Cardiac fibroblast (primary cell): ENCODE data around the gene HBA2.

ENCODE experiments used
- DNase-seq, 2 donors: peaks; one replicate each; pipeline versions ENCODE4 v3.0.0 to v3.0.0-alpha.2; 2010; ENCODE audit warnings: low read depth in 2 of 2
- H3K4me3 ChIP-seq, 2 donors: replicated peaks in 1 of 2; 1 replicate in 1 of 2; 2 replicates in 1 of 2; pipeline ENCODE4 v1.5.1; 2011; ENCODE audit warnings: low read depth in 2 of 2, low read length in 2 of 2, mild to moderate bottlenecking in 2 of 2, moderate library complexity in 1 of 2
- CTCF ChIP-seq: IDR thresholded peaks from one replicate; pipeline ENCODE4 v1.5.1; 2011; ENCODE audit warnings: low read depth, mild to moderate bottlenecking, low read length, inconsistent platforms

The HBA2 gene

GRCh38 chr16:185691-186090, 13.0 kb downstream of the HBA2 start:
- no peak overlapping the region for H3K4me3 ChIP-seq
- no peak for TF ChIP-seq CTCF
- DNase-seq, result no peak

GRCh38 chr16:187330-187729, 14.7 kb downstream of the HBA2 start:
- DNase-seq, result no peak
- TF ChIP-seq CTCF, result no peak
- no peak overlapping the region for H3K4me3 ChIP-seq

GRCh38 chr16:188674-189073, 16.0 kb downstream of the HBA2 start:
- no peak overlapping the region for H3K4me3 ChIP-seq
- TF ChIP-seq CTCF, result no peak
- no peak for DNase-seq

- no peak overlapping the region for H3K4me3 ChIP-seq
- TF ChIP-seq CTCF, result no peak
- DNase-seq, result no peak
These were observed 17.0 kb downstream of the HBA2 start for GRCh38 chr16:189604-190186.

- TF ChIP-seq CTCF, result no peak
- no peak overlapping the region for H3K4me3 ChIP-seq
- no peak for DNase-seq
These were observed 19.2 kb downstream of the HBA2 start for GRCh38 chr16:191831-192230.

GRCh38 chr16:192686-193085, 20.0 kb downstream of the HBA2 start:
- TF ChIP-seq CTCF, result no peak

GRCh38 chr16:193441-193840, 20.8 kb downstream of the HBA2 start:
- H3K4me3 ChIP-seq, result no peak overlapping the region
- no peak for TF ChIP-seq CTCF
- no peak for DNase-seq

More at GRCh38 chr16:192686-193085, 20.0 kb downstream of the HBA2 start:
- no peak overlapping the region for H3K4me3 ChIP-seq
- no peak for DNase-seq
